HS-27A (cell line): ENCODE measurements around the gene DOCK10.
"Not testable (repeated sequence)": the region's sequence is repeated elsewhere in the genome, so short reads cannot be mapped to it uniquely, and the experiment has no call there.

Experiments used
- DNase-seq: peaks from one replicate; pipeline ENCODE4 v3.0.0-alpha.2; 2012; ENCODE audit warnings: low read depth, missing footprints

The DOCK10 gene

DNA sequence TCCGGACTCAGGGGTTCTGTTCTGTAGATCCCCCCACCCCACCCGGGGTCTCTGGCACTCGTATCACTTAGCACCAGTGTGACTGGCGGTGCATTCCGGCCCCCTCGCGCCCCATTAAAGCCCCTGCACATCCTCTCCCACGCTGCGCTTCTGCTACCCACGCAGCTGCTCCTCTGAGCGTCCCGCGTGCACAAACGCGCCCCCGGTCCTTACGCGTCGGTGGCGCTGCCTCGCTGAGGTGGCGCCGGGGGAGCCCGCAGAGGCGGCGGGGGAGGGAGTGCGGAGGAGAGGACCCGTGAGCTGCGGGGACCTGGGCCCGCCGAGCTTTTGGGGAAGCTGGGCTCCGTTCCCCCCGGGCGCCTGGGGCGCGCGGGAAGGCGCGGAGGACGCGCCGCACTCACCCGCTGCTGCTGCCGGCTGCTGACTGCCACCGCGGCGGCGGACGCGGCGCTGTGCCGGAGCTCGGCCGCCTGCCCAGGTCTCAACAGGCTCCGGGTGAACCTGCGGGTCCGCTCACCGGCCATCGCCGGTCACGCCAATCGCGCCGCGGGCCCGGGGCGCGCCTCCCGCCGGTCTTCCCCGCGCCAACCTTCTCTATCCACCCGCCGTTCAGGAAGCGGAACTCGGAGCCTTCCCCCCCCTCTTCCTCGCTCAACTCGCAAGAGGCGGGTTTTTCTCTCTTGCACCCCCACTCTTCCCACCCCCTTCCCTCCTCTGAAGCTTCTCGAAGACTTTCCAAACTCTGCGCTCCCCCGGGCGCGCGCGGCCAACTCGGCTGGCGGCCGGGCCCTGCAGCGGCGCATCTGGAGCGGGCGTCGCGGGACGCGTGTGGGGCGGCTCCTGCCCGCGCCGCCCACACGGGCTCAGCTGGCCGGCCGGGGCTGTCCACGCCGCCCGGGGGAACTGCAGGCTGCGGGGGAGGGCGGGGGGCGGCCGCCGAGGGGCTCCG is at the start of gene DOCK10:
Gene DOCK10, minus strand, starts transcription at position 618 of the 949 bp plus-strand sequence. Its CDS starts 94 bp downstream, at position 524.
- no peak for DNase-seq

GRCh38 chr2:225091336-225091735 is 49.1 kb upstream of the DOCK10 start:
- peak; percentile 46 for DNase-seq

DNA sequence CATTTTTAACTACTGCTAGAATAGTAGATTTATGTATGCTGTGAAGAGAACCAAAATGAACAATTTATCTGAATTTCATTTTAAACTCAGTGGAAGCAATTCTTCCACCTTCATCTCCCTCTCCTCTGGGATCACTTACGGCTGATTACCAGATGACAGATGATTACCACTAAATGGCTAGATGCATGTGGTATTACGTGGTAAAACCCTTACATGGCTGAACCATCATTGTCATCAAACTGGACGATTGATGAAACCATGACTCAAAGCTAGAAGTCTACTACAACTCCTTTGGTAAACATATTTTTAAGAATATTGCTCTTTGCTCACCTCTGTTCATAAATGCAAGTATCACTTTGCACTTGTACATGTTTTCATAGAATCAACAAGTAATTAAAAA is 48.5 kb upstream of the DOCK10 start:
- no peak for DNase-seq

DNA sequence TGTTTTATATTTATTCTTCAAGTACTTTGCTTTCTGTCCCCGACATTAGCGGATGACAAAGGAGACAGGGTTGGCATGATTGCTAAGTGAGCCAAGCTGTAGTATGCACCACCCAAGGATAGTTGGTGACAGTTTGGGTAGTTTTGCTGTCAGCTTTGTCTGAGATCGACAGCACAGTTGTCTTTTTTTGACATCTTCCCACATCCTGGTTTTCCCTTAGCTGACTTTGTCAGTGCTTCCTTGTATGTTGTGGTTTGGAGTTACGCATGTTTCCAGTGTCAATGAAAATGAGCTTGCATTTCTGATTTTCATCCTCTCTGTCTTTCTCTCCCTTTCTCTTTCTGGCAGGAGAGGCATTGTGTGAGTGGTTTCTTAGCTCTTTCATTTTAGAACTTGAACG is 44.6 kb upstream of the DOCK10 start:
- no peak for DNase-seq

DNA sequence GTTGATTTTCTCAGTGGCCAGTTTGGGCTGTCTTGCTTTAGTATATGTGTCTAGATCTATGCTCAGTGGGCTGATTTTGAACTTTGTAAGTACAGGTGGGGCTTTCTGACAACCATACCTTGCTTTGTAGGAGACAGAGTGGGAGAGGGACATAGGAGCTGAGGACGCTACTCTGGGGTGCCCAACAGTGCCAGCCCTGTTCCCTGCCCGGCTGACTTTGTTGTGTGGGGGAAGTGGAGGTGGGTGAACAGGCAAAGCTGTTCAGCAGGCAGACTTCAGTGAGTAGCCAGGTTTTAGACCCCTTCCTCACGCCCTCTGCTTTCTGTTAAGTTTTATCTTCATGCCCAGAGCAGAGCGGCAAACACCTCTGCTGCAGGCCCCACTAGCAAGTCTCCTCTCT is 44.2 kb upstream of the DOCK10 start:
- DNase-seq, result no peak

GRCh38 chr2:225083276-225083675 is 41.0 kb upstream of the DOCK10 start:
- DNase-seq, result no peak

DNA sequence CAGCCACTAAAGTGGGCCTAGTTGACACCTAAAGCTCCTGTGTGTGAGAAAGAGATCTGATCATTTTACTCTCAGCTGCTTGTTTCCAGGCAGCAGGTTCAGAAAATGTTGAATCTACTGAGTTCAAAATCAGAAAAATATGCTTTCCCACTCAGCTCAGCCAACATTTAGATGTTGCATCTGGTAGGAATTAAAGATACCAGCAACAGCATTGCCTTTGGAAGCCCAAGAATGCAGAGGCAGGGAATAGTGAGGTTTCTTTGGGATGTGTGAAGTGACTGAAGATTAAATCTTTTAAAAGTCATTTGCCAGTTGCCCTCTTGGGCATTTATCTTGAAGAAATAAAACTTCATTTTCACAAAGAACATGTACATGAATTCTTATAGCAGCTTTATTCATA is 33.9 kb upstream of the DOCK10 start:
- no peak for DNase-seq

GRCh38 chr2:225074919-225075681 is 32.8 kb upstream of the DOCK10 start:
- DNase-seq, result no peak

GRCh38 chr2:225074366-225074765 is 32.1 kb upstream of the DOCK10 start:
- no peak for DNase-seq

DNA sequence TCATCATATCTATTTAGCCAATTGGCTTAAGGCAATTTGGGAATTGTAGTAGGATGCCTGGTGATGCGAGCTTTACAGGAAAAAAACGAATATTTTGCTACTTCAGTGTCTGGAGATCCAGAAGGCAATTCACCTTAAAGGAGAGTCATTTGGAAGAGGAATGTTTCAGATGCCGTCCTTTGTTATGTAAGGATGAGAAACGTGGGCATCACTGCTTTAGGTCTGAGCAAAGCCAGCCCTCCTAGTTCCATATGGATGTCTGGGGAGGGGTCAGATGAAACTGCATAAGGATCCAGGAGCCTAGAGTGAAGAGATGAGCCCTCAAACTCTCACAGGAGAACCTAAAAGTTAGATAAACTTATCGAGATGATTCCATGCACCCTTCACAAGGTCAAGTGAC is 30.9 kb upstream of the DOCK10 start:
- no peak for DNase-seq

DNA sequence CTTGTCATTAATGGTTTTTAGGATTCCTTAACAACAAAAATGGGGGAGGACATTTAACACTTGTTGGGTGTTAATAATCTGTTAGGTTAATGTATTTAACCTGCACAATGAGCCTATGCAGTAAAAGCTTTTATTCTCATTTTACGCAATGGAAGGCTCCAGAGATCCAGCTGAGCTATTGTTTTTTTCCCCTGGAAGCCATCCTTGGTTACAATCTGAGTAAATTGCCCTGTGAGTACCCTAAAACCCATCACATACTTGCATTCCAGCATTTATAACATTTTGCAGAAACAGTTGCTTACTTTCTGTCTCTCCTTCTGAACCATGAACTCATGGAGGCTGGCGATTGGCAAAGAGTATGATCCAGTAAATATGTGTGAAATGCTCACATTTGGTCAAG is 30.2 kb upstream of the DOCK10 start:
- DNase-seq, result no peak

- no peak for DNase-seq
Measured at GRCh38 chr2:225070811-225071210, 28.5 kb upstream of the DOCK10 start.

- DNase-seq, result no peak
Measured at GRCh38 chr2:225069966-225070365, 27.7 kb upstream of the DOCK10 start.

DNA sequence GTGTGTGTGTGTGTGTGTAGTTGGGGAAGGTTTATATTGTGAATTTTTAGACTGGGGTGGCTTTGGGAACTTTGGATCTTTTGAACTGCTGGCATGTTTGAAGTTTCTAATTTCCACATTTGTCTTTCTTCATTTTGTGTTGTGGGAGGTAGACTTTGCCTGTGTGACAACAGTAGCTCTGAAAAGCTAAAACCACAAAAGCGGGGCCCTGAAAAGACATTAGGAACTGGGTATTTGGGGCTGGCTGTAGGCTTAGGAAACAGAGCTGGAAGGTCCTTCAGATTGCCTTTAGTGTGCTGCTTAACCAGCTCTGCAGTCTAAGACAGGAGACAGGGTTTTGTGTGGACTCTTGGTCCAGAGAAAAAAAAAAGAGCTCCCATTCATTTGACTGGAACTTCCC is 27.2 kb upstream of the DOCK10 start:
- no peak for DNase-seq

GRCh38 chr2:225065882-225066281 is 23.6 kb upstream of the DOCK10 start:
- DNase-seq, result no peak

GRCh38 chr2:225064928-225065327 is 22.7 kb upstream of the DOCK10 start:
- no peak for DNase-seq

DNA sequence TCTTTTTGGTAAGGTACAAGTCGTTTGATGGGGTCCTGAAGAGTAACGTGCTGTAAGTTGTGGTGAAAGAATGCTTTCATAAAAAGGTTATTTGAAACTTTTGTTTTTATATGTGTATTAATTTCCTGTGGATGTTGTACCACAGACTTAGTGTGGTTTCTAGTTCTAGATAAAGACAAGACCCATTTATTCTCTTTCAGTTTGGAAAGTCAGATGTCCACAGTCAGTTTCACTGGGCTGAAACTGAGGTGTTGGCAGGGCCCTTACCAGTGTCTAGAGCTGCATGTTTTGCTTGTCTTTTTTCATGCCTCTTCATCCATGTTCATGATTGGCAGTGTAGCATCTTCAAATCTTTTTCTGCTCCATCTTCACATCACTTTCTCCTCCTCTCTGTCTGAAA is 22.1 kb upstream of the DOCK10 start:
- no peak for DNase-seq

DNA sequence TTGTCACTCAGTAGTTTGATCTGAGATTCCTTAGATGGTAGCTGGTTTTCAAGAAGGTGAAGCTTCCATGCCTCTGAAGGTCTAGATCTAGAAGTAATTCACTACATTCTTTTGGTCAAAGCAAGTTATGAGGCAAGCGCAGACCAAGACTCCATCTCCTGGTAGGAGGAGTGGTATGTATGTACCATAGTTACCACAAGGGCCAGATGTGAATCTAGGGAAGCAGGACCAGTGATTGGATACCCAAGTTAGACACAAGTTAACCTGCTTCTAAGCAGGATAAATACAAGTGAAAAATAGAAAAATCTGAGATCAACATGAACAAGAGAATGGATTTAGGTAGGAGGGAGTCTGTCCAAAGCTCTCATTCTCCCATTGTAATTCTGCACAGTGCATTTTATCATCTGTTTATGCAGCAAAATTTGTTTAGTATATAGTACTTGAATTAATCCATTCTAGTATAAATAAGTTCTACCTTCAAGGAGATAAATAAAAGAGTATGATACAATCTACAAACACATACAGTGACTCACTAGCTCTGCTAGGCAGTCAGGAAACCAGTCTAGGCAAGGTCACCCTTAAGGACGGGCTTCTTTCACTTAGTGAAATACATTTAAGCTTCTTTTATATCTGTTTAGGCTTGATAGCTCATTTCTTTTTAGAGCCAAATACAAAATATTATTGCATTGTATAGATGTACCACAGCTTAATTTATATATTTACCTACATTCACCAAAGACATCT is 14.2 kb upstream of the DOCK10 start:
- DNase-seq, result no peak

- DNase-seq, result no peak
Measured at GRCh38 chr2:225055714-225056113, 13.4 kb upstream of the DOCK10 start.

DNA sequence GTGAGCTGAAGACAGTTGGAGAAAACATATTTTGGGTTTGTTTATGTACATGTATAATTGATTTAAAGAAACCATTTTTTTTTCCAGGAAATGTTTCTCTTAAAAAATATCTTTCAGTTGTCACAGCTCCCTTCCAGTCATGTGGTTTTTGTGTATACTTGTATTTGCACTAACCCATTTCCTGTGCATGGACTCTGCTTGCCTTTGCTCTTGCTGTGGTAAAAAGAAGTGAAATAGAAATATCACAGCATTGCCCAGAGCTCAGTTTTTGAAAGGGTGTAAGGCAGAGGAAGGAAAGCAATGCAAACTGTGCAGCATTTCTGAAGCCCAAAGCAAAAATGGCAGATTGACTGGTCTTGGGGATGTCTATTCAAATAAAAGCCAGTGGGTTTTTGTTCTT is 10.4 kb upstream of the DOCK10 start:
- DNase-seq, result no peak

DNA sequence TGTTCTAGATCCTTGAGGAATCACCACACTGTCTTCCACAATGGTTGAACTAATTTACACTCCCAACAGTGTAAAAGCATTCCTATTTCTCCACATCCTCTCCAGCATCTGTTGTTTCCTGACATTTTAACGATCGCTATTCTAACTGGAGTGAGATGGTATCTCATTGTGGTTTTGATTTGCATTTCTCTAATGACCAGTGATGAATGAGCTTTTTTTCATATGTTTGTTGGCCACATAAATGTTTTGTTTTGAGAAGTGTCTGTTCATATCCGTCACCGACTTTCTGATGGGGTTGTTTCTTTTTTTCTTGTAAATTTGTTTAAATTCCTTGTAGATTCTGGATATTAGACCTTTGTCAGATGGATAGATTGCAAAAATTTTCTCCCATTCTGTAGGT is 5.2 kb upstream of the DOCK10 start:
- not testable (repeated sequence) for DNase-seq

DNA sequence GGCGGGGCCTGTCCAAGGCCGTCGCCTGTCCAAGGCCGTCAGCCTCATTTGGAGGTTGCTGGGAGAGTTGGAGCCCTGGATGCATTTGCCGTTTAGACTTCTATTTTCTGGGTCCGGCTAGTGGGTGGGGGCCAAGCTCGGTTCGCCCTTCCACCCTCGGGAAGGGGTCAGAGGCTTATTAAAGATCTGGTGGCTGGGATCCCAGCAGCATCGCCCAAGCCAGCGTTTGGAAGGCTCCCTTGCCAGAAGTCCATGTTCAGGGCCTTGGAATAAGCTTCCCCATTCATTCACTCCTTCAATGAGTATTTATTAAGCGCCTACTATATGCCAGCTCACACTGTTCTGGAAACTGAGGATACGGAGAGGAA is 516 bp upstream of the DOCK10 start:
- DNase-seq, result no peak
